Stimulated activated CD8-positive, alpha-beta memory T cell treated with anti-CD3 and anti-CD28 coated beads, Interleukin-7, amount 100 ng/mL, for 1 hour (primary cell): ENCODE data around the gene GET4.

Experiments used
- DNase-seq, 2 donors: peaks; one replicate each; pipeline ENCODE4 v3.0.0-alpha.2; 2020; ENCODE audit warnings: low read depth in 2 of 2

The GET4 gene

GRCh38 chr7:886626-887487, 10.5 kb downstream of the GET4 start:
- no peak for DNase-seq

- no peak for DNase-seq
These were observed 11.1 kb downstream of the GET4 start for GRCh38 chr7:887488-887820.

DNA sequence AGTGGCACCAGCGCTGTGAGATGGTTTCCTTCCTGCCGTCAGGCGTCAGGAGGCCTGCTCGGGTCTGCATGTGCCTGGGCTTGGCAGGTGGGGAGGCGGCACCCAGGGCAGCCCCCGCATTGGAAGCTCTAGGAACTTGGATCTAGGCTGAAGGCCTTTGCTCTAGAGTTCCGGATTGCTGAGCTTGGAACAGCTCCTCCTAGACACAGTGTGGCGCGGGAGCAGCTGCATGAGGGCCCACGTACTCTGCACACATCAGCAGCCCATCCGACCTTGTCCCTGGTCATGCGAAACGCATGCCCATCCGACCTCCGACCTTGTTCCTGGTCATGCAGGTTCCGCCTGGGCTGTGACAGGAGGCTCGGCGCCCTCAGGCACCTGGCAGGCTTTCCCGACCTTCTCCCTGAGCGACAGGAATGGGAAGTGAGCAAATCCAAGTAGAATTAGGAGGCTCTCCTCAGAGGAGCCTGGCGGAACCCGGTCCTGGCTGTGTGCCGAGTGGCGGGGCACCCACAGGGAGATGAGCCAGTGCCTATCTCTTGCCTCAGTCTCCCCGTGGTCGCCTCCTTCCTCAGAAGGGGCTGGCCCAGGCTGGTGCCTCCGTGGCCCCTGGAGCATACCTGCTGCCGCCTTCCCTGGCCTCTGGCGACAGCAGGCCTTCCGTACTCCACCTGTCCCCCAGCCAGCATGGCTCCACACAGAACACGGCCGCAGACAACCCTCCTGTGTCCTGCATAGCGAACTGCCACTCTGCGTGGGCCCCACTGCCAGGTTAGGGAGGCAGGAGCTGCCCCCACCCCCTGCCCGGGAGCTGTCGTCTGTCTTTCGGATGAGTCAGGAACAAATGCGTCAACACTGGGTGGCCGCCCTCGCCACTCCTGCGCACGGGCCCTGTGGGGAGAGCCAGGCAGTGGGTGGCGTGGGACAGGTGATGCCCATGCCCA, 12.0 kb downstream of the GET4 start:
- no peak for DNase-seq

- DNase-seq, result no peak
These were observed 12.7 kb downstream of the GET4 start for GRCh38 chr7:889025-889390.

GRCh38 chr7:889391-889790, 13.0 kb downstream of the GET4 start:
- DNase-seq, result no peak

GRCh38 chr7:890868-891267, 14.5 kb downstream of the GET4 start:
- DNase-seq, result no peak

GRCh38 chr7:891291-891690, 14.9 kb downstream of the GET4 start:
- no peak for DNase-seq

- no peak for DNase-seq
These were observed 15.5 kb downstream of the GET4 start for GRCh38 chr7:891805-892204.

GRCh38 chr7:892648-893593, 16.6 kb downstream of the GET4 start:
- DNase-seq, result no peak

DNA sequence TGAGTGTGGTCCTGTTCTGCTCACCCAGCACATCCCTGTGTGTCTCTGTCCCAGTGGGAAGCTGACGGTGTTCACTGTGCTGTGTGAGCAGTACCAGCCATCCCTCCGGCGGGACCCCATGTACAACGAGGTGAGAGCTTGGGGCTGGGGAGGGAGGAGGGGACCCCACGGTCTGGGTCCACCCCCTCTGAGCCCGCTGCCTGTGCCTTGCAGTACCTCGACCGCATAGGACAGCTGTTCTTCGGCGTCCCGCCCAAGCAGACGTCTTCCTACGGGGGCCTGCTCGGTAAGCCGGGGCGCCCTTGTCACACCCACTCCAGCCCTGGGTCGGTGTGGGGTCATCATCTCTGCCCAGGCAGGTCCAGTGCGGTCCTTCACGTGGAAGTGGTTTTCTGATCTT, 17.3 kb downstream of the GET4 start:
- no peak for DNase-seq

GRCh38 chr7:894164-894867, 18.0 kb downstream of the GET4 start:
- DNase-seq, result no peak

GRCh38 chr7:894927-895450, 18.6 kb downstream of the GET4 start:
- DNase-seq, result no peak

GRCh38 chr7:895451-896052, 19.2 kb downstream of the GET4 start:
- DNase-seq, result no peak

DNA sequence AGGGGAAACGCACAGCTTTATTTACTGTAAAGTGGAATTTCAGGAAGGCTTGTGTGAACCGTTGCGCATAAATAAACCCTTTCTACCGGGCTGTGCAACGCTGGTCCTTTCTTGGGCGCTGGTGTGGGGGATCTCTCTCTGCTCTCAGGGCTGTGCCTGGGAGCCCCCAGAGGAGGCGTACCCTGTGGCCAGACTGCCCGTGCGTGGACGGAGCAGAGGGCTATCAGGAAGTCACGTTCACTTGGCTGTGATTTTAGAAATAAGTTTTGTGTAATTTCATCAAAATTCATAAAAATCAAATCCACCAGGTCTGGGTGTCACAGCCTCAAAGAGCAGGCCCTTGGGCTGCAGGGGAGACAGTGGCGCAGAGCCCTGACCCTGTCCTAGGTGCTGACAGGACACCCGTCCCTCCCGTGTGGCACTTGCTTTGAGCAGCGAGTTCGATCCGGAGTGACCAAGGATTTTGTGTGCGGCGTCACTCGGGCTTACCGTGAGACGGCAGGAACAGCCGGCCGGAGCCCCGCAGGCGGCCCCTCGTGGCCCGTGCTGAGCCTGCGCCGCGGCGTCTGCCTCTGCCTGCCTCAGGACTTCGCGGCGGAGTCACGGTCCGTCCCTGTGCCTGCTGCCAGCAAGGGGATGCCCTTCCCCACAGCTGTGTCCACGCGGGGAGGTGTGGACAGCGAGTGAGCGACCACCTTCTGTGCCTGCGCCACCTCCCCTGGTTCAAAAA, 20.2 kb downstream of the GET4 start:
- no peak for DNase-seq

DNA sequence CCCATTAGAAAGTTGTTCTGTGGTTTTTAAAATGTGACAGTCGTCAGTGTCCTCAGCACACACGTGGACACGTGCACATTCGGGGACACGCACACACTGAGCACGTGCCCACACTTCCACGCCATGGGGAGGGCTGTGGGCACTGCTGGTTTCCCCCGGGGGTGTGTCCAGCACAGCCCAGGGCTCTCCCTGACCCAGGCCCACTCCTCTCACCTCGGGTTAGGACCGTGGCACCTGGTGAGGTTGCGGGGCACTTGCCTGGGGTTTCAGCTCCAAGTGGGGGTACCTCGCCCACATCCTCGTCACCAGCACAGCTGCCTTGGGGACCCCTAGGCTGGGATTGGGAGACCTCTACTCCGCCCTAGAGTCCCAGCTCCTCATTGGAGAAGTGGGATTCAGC, 20.7 kb downstream of the GET4 start:
- no peak for DNase-seq

DNA sequence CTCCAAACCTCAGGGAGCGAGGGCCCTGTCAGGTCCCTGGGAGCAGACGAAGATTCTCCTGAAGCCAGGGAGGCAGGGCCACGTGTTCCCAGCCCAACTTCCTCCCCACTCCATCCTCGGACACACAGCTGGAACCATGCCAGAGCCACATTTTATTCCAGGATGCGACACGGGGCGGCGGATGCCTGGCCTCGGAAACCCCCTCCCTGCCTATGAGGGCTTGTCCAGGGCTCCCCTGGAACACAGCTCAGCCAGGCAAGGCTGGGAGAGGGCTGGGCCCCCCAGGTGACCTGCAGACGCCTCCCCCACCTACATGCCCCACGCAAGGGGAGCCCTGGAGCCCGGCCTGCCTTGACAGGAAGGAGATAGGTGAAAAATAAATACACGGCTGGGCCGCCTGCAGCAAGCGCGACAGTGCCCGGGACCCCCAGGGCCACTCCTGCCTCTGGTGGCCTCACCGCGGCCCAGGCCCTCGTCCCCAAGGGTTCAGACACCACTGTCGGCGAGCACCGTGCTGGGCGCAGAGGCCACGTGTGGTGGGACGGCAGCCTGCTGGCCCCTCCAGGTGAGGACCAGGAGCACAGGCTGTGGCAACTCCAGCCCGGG, 21.5 kb downstream of the GET4 start:
- DNase-seq, result no peak

- DNase-seq, result no peak
These were observed 22.1 kb downstream of the GET4 start for GRCh38 chr7:898460-898854.

GRCh38 chr7:898855-899681, 22.7 kb downstream of the GET4 start:
- DNase-seq, result no peak

GRCh38 chr7:899806-900205, 23.5 kb downstream of the GET4 start:
- no peak for DNase-seq
